Measurements from ENCODE around the gene ADK.

ADK gene

DNA sequence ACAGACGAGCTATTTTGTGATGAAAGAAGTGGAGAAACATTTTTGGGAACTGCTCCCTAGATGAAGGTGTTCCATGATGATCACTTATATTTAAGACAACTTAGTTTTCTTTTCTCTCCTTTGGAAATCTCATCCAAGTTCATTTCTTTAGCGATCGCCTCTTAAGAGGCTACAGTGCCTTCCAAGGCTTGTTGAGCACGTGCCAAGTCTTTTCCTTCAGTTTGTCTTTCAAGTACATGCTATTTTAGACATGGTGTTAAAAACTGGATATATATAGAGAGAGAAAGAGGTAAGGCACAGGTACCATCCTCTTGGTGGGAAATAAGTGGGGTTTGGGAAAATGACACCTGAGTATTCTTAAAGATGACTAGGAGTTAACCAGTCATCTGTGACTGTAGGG is 2.7 kb downstream of the ADK start:
- Histone ChIP-seq H3K27ac (no peak overlapping the region), H3K4me3 (peak overlapping the region; percentile 34)
- DNase-seq (ENCODE audit: low spot score): no peak
- TF ChIP-seq, protein P1, sequence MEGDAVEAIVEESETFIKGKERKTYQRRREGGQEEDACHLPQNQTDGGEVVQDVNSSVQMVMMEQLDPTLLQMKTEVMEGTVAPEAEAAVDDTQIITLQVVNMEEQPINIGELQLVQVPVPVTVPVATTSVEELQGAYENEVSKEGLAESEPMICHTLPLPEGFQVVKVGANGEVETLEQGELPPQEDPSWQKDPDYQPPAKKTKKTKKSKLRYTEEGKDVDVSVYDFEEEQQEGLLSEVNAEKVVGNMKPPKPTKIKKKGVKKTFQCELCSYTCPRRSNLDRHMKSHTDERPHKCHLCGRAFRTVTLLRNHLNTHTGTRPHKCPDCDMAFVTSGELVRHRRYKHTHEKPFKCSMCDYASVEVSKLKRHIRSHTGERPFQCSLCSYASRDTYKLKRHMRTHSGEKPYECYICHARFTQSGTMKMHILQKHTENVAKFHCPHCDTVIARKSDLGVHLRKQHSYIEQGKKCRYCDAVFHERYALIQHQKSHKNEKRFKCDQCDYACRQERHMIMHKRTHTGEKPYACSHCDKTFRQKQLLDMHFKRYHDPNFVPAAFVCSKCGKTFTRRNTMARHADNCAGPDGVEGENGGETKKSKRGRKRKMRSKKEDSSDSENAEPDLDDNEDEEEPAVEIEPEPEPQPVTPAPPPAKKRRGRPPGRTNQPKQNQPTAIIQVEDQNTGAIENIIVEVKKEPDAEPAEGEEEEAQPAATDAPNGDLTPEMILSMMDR (IDR thresholded peaks at IDR 0.05): no peak

DNA sequence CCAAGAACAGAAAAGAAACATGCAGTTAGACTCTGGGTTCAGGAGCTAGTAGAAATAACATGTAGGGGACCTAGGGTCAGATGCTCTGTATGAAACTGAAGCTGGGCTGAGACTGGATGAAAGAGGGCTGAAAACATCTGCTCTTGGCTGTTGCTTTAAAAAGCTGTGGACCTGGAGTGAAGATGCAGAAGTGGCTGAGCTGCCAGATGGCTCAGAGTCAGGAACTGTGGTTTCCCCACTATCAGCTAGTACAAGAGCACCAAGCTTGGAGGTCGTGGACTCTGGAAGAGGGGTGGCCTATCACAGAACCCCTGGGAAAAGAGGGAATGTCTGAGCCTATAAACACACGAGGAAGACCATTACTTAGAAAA is 5.9 kb downstream of the ADK start:
- DNase-seq (ENCODE audit: low spot score): no peak
- TF ChIP-seq, protein P1 (IDR thresholded peaks at IDR 0.05): no peak
- no peak overlapping the region for H3K27ac ChIP-seq

DNA sequence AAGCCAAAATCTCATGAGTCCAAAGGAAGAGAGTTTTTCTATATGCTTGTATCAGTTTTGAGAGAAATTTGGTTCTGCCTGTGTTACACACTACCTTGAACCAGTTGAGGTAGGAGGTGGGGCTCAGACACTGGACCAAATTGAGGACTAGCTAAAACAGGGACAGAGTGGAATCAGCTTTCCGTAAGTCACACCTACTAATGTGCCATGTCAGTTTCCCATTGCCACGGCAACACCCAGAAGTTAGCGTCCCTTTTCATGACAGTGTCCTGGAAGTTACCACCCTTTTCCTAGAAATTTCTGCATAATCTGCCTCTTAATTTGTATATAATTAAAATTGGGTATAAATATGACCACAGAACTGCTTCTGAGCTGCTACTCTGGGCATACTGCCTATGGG is 9.0 kb downstream of the ADK start:
- DNase-seq (ENCODE audit: low spot score): no peak
- TF ChIP-seq, protein P1 (IDR thresholded peaks at IDR 0.05): no peak
- Histone ChIP-seq H3K4me3 (no peak overlapping the region), H3K27ac (no peak overlapping the region)

More for the DNA sequence above, 5.9 kb downstream of the ADK start:
- H3K4me3 ChIP-seq: no peak overlapping the region

DNA sequence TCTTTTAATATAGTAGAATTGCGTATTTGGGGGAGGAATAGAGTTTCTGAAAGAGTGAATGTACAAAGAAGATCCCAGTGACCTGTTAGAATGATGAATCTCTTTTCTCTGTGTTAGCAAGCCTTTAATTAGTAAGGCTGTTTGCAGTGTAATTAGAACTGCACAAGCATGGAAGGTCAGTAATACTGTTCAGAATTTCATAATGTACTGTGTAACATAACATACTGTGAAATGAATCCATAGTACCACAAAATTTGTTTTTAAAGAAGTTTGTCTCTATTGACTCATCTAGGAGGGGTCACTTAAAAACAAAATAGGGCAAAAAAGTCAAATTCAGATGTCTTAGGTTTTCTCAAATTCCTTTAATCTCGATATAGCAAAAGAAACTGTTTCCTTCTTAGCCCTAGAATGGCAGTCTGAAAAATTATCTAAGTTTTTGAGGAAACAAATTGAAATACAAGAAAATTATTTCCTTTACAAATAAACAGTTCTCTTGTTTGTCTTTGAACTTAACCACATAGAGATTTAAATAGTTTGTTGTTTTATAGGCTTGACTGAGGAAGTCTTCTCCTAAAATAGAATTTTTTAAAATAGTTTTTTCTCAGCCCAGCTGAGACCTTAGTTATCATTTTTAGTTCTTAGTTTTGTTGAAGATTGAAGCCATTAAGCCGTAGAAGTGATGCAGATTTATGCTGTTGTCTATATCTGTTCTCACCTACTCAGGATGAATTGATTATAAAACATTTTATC is 12.5 kb downstream of the ADK start:
- no peak for DNase-seq (ENCODE audit: low spot score)
- H3K27ac ChIP-seq: no peak overlapping the region
- TF ChIP-seq, protein P1 (IDR thresholded peaks at IDR 0.05): no peak
- H3K4me3 ChIP-seq: no peak overlapping the region

DNA sequence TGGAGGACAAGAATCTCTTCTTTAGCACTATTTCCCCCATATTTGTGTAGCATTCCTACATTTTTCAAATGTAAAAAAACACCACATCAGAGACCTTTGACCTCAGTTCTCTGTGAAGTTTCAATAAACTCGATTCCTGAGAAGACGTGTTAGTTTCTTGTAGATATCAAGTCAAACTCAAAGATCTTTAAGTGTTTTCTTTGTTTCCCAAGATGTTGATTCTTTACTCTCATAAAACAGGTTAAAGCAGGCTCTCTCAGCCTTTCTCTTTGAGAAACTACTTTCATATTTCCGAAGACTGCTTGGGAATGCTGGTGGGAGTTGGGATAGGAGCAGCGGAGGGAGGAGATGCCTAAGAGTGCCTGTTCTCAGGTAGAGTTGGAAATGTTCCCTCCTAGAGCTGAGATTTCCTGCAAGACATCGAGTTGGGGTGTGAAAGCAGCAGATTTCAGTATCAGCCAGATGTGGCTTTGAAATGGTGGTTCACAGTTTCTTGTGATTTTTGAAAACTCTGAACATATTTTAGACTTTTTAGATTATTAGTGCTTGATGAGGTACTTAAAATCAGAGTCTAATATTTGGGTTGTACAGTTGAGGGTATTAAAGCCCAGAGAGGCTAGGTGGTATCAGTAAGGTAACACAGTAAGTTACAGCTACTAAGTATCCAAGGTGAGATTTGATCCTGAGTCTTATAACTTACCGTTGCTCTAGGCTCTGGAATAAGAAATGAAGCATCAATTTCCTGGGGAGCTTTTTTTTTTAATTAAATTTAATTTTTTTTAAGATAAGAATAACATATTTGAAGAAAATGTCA is 13.9 kb downstream of the ADK start:
- DNase-seq (ENCODE audit: low spot score): no peak
- TF ChIP-seq, protein P1 (IDR thresholded peaks at IDR 0.05): no peak
- Histone ChIP-seq H3K4me3 (no peak overlapping the region), H3K27ac (no peak overlapping the region)

DNA sequence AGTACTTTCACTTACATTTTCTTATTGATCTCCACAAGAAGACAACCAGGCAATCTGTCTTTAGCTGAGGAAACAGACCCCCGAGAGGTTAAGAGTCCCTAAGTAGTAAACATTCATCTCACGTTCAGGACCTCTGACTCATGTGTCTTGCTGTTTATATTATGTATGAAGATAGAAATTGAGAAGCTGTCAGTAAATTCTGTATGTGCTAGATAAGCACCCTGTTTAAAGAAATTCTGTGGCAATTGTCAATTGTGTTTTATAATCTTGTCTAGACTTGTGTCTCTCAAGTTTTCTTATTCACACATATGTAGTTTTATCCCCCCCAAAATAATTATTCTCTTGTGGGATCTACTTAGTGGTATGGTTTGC is 14.5 kb downstream of the ADK start:
- TF ChIP-seq, protein P1 (IDR thresholded peaks at IDR 0.05): no peak
- DNase-seq (ENCODE audit: low spot score): no peak
- H3K27ac ChIP-seq: no peak overlapping the region

DNA sequence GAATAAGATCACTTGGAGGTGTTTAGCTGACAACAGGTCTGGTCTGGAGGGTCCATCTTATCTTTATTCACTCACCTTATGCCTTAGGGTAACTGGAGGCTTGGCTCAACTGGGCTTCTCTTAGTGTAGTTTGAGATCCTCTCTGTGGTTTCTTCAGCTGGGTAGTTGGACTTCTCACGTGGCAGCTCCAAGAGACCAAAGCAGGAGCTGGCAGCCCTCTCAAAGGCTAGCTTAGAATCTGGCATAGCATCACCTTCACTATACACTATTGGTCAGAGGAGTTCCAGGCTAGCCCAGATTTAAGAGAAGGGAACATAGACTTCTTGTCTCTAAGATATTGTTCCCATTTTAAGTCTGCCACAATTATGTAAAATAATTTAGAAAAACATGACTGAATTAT is 16.4 kb downstream of the ADK start:
- no peak overlapping the region for H3K27ac ChIP-seq
- DNase-seq (ENCODE audit: low spot score): no peak
- H3K4me3 ChIP-seq: no peak overlapping the region
- TF ChIP-seq, protein P1 (IDR thresholded peaks at IDR 0.05): no peak

More for the DNA sequence above, 14.5 kb downstream of the ADK start:
- no peak overlapping the region for H3K4me3 ChIP-seq

All from coronary artery (tissue), 2 donors.